Measurements from ENCODE around the gene CLCN4.

The CLCN4 gene

GRCh38 chrX:10246846-10247245 lies 90.1 kb downstream of the CLCN4 start:
- no peak for DNase-seq

DNA sequence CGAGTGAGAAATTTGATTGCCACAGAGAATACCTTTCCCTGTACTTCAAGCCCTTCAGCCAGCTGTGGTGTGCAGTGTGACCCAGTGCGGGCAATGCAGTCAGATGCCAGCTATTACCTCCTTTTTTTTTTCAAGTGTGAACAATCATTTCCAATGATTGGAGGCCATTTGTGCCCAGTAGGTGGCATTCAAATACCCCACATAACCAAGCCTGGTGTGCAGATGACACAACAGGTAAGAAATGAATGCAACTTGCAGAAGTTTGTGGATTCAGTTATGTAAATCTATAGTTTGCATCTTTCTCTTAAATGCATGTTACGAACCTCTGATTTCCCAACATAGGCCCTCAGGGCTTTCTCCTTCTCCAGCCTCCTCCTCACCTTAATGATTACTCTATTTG lies 98.0 kb downstream of the CLCN4 start:
- no peak for DNase-seq

GRCh38 chrX:10259716-10260115 lies 102.9 kb downstream of the CLCN4 start:
- no peak for DNase-seq

DNA sequence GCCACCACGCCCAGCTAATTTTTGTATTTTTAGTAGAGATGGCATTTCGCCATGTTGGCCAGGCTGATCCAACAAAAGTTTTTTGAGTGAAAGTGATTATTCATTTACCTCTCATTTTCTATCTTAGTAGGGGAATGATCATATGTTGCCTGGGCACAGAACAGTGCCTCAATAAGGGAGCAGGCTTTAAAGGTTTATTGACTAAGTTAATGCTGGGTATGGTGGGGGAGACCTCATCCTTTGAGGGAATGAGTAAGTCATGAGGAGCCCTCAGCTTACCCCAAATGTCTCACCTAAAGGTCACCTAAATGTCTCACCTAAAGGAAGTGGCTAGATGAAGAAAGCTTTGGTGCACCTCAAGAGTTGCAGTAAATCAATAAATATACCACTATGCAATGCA lies 109.0 kb downstream of the CLCN4 start:
- no peak for DNase-seq

GRCh38 chrX:10278716-10279115 lies 121.9 kb downstream of the CLCN4 start:
- no peak for DNase-seq

GRCh38 chrX:10280071-10280470 lies 123.3 kb downstream of the CLCN4 start:
- no peak for DNase-seq

GRCh38 chrX:10282490-10282889 lies 125.7 kb downstream of the CLCN4 start:
- no peak for DNase-seq

DNA sequence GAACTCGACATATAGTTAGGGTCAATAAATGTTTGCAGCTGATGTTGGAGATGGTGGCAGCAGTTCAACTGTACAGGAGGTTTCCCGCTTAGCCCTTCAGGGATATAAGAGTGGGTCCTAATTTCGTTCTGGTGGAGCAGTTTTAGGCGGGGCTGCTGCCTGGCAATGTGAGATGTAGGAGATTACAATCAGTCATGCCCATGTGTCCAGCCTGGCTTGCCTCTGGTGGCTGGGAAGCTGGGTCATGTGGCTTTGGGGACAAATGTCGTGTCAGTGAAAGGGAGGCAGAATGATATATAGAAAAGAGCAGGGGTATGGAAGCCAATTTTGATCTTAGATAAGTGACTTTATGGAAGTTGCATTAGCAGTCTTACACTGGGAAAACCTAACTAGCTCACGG lies 129.4 kb downstream of the CLCN4 start:
- no peak for DNase-seq

Measured in RPMI8226 (cell line).